ENCODE results near the gene RAB7B.

Gene RAB7B

DNA sequence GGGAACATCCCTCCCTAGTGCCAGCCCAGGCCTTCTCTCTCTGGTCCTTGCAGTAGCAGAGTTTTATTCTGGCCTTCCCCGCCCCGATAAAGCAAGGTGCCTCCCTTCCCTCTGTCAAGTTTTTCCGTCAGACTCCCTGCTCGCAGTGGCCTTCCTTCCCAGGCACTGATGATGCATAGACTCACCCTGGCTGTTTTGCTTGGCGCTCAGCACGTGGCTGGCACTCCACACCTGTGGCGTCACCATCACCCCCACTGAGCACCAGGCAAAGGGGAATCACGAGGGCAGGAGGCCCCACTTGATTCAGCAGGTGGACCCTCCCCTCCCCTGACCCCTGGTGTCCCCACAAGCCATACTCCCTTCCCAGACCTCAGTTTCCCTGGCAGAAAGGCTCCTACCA lies 67.3 kb downstream of the RAB7B start:
- no peak overlapping the region for H3K4me3 ChIP-seq (ENCODE audit: low read depth, low read length)
- DNase-seq (ENCODE audit: low read depth), result no peak

GRCh38 chr1:205934788-205935187 lies 68.4 kb downstream of the RAB7B start:
- H3K4me3 ChIP-seq (ENCODE audit: low read depth, low read length), result no peak overlapping the region
- DNase-seq (ENCODE audit: low read depth), result no peak

GRCh38 chr1:205933671-205934618 lies 69.2 kb downstream of the RAB7B start:
- DNase-seq (ENCODE audit: low read depth), result peak; percentile 56

GRCh38 chr1:205932776-205933175 lies 70.4 kb downstream of the RAB7B start:
- no peak for DNase-seq (ENCODE audit: low read depth)
- no peak overlapping the region for H3K4me3 ChIP-seq (ENCODE audit: low read depth, low read length)

More at GRCh38 chr1:205933671-205934618, 69.2 kb downstream of the RAB7B start:
- H3K4me3 ChIP-seq (ENCODE audit: low read depth, low read length), result no peak overlapping the region

GRCh38 chr1:205930799-205931281 lies 72.4 kb downstream of the RAB7B start:
- DNase-seq (ENCODE audit: low read depth), result peak; percentile 23
- H3K4me3 ChIP-seq (ENCODE audit: low read depth, low read length), result no peak overlapping the region

- H3K4me3 ChIP-seq (ENCODE audit: low read depth, low read length), result no peak overlapping the region
- no peak for DNase-seq (ENCODE audit: low read depth)
Observed at GRCh38 chr1:205930195-205930577, 73.0 kb downstream of the RAB7B start.

DNA sequence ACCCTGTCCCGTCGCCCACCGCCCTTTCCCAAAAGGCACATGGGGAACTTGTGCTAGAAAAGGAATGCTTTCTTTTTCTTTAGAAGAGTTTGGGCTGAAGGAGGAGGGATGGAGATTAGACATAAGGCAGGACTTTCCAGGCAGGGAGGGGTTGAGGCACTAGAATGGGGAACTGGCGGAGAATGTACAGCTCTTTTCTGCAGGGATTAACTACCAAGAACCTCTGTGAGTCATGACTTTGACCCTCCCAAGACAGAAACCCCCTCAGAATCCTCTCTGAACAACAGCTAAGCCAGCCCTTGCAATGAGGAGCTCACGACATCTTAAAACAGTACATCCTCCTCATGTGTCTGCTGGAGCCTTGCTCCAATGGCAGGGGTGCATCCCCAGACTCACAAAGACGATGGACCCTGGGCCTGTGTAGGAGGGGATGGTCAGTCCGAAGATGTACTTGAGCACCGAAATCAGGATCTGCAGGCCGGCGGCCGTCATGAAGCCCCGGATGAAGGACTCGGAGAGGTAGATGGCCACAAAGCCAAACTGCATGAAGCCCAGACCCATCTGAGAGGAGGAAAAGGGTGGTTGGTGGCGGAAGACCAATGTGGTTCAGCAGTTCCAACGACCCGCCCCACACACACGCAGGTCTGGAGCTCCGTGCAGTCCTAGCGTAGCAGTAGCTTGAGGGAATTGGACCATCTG lies 73.5 kb downstream of the RAB7B start:
- DNase-seq (ENCODE audit: low read depth), result no peak
- H3K4me3 ChIP-seq (ENCODE audit: low read depth, low read length), result no peak overlapping the region

DNA sequence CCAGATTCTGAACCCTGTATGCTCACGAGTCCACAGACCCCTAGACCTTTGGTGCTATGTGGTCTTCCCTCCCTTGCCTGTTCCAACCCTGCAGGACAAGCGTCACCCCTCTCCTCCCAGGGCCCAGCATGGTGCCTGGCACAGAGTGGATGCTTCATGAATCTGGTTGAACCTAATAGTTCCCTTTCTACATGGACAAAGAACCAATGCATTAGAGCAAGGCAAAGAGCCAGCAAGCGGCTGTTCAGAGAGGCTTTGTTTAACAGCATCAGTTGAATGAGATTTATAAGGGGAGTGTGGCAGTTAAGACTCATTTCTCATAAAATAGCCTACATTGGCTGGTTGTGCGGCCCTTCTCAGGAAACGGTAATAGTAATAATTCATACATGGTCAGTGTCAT lies 74.9 kb downstream of the RAB7B start:
- H3K4me3 ChIP-seq (ENCODE audit: low read depth, low read length), result no peak overlapping the region
- DNase-seq (ENCODE audit: low read depth), result no peak

DNA sequence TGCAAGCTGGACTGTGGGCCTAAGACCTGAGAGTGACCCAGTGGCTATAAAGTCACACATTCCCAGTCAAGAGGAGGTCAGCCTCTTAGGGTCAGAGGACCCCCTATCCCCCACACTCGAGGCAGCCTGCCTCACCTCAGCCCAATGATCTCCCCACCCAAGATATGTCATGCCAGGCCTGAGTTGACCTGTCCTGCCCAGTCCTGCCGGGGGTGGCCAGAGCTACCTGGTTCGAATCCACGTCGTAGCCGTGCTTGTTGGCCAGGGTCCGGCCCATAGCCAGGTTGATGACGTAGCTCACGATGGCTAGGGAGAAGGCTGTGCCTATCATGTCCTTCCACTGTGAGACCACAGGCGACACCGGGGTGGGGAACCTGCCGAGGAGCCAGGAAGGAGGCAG lies 75.5 kb downstream of the RAB7B start:
- no peak for DNase-seq (ENCODE audit: low read depth)
- no peak overlapping the region for H3K4me3 ChIP-seq (ENCODE audit: low read depth, low read length)

- no peak for DNase-seq (ENCODE audit: low read depth)
Observed at GRCh38 chr1:205927247-205927646, 75.9 kb downstream of the RAB7B start.

More at GRCh38 chr1:205927247-205927646, 75.9 kb downstream of the RAB7B start:
- H3K4me3 ChIP-seq (ENCODE audit: low read depth, low read length), result no peak overlapping the region
